Panc1 (cell line): ENCODE results near the gene EEF1AKMT3. TPM values are rescaled to one million over a fixed set of nuclear protein-coding genes. Genes with fewer than 3 reads are reported as not detected.

ENCODE experiments used
- ATAC-seq: fragments of 200-7000 bp; cut with Tn5 transposase; 2 replicates; pipeline ENCODE4 v1.9.1; 2020; ENCODE audit warnings: mild to moderate bottlenecking, moderate library complexity
- BruUV-seq: library from RNA; stranded (reverse); fragments of 400-500 nt; replicated peaks from 2 replicates; lab custom pipeline; 2021; lab: Mats Ljungman, UMichigan
- CTCF ChIA-PET: fragments of 300-600 bp; sonication (Branson Sonifier 250); formaldehyde crosslinking; loops from one replicate; lab custom pipeline; 2022; ENCODE audit warnings: antibody characterized with exemption; lab: Charles Lee
- POLR2A ChIA-PET: fragments of 300-600 bp; sonication (Branson Sonifier 250); formaldehyde crosslinking; loops from one replicate; lab custom pipeline; 2022; ENCODE audit warnings: antibody characterized with exemption; lab: Charles Lee
- DNase-seq: peaks from one replicate; pipeline ENCODE4 v3.0.0-alpha.2; 2010; ENCODE audit warnings: low read depth, low spot score
- H3K27ac ChIP-seq: 2 replicates; pipeline ENCODE4 v1.5.1; 2011; ENCODE audit warnings: mild to moderate bottlenecking, low read length, inconsistent platforms
- H3K27me3 ChIP-seq: fragments of 200-500 bp; sonication (Bioruptor generic); 2 replicates; pipeline ENCODE4 v1.6.0; 2014; ENCODE audit warnings: low read length, inconsistent platforms; ENCODE audit not compliant: control insufficient read depth, insufficient read depth
- H3K36me3 ChIP-seq: fragments of 200-500 bp; sonication (Bioruptor generic); 2 replicates; pipeline ENCODE4 v1.5.1; 2014; ENCODE audit warnings: inconsistent platforms, mild to moderate bottlenecking, low read length, moderate library complexity; ENCODE audit not compliant: control insufficient read depth, insufficient read depth
- H3K4me1 ChIP-seq: 2 replicates; pipeline ENCODE4 v1.5.1; 2011; ENCODE audit warnings: inconsistent platforms, mild to moderate bottlenecking, low read length, moderate library complexity; ENCODE audit not compliant: control insufficient read depth, insufficient read depth
- H3K4me3 ChIP-seq, 2 experiments: 2 replicates each; pipeline ENCODE4 v1.5.1; 2011 to 2012; ENCODE audit warnings: low read depth in 2 of 2, low read length in 2 of 2, mild to moderate bottlenecking in 2 of 2, inconsistent platforms in 1 of 2, moderate library complexity in 1 of 2
- H3K9me3 ChIP-seq: fragments of 200-500 bp; sonication (Bioruptor generic); 2 replicates; pipeline ENCODE4 v1.5.1; 2014; ENCODE audit warnings: low read depth, mild to moderate bottlenecking, inconsistent platforms, low read length, moderate library complexity; ENCODE audit not compliant: control insufficient read depth, insufficient read depth
- POLR2AphosphoS5 ChIP-seq: IDR thresholded peaks from 2 replicates; pipeline ENCODE4 v1.6.1; 2012; ENCODE audit warnings: mild to moderate bottlenecking, low read depth, low read length, moderate library complexity
- SIN3A ChIP-seq: IDR thresholded peaks from 2 replicates; pipeline ENCODE4 v1.6.1; 2012; ENCODE audit warnings: low read depth, mild to moderate bottlenecking, low read length, moderate library complexity, borderline replicate concordance; ENCODE audit not compliant: insufficient read depth
- TCF7L2 ChIP-seq: IDR thresholded peaks from 2 replicates; pipeline ENCODE4 v1.6.1; 2011; ENCODE audit warnings: mild to moderate bottlenecking, low read depth, low read length, inconsistent platforms
- in situ Hi-C: cut with HindIII; loops from 2 replicates; pipeline ENCODE4 v1.10.0; 2016; ENCODE audit warnings: low sequenced_read_pairs, low pct_unique_long_range_greater_than_20kb
- intact Hi-C: fragments of 100-400 bp; cut with micrococcal nuclease; formaldehyde crosslinking; loops from one replicate; pipeline ENCODE4 v1.10.0; 2022; ENCODE audit not compliant: unreplicated experiment
- total RNA-seq: library from RNA; stranded (reverse); gene quantifications from one replicate; pipeline ENCODE4 v1.2.1, GENCODE V29; 2021; ENCODE audit not compliant: unreplicated experiment
- TF ChIP-seq, protein P1 (sequence below): fragments of 450-650 bp; IDR thresholded peaks from 2 replicates; pipeline ENCODE4 v1.5.1; 2017; ENCODE audit warnings: mild to moderate bottlenecking
- TF ChIP-seq, protein P2 (sequence below), 2 experiments: IDR thresholded peaks; 2 replicates each; pipeline ENCODE4 v1.6.1; 2011 to 2012; ENCODE audit warnings: low read depth in 2 of 2, control low read depth in 1 of 2, low read length in 1 of 2, mild to moderate bottlenecking in 1 of 2, moderate library complexity in 1 of 2; ENCODE audit not compliant: insufficient read depth in 1 of 2

Gene EEF1AKMT3
- total RNA-seq, 1 experiment from 2014 or later, result 7.4 TPM

DNA sequence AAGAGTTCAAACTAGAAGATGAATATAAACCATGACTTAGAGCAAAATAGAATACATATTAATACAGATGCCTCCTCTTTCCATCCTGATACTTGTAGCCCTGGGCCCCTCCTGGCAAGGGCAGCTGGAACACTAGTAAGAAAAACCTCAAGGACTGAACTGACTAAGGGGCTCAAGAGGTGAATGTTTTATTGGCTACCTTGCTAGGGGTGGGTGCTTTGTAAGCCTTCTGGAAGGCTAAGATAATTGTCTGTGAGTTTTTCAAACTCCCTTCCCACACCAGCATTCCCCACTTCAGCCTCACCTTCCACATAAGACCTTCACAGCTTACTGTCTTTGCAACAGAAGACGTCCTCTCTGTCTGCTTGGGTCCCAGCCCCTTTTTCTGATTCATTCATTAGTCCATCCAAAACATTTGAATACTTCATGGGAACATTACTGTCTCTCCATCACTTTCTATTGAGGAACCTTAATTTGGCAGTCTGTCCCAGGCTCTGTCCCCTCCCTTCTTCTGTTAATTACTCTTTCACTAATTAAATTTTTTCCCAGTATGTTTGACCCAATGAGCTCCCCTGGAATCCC, 18.6 kb upstream of the EEF1AKMT3 start:
- CTCF ChIA-PET, result no interaction called here
- H3K27me3 ChIP-seq, result peaks cover 9% of the 10 kb centered on the region
- TF ChIP-seq POLR2AphosphoS5 (no peak), SIN3A (no peak), TCF7L2 (no peak)
- TF ChIP-seq, protein P1, sequence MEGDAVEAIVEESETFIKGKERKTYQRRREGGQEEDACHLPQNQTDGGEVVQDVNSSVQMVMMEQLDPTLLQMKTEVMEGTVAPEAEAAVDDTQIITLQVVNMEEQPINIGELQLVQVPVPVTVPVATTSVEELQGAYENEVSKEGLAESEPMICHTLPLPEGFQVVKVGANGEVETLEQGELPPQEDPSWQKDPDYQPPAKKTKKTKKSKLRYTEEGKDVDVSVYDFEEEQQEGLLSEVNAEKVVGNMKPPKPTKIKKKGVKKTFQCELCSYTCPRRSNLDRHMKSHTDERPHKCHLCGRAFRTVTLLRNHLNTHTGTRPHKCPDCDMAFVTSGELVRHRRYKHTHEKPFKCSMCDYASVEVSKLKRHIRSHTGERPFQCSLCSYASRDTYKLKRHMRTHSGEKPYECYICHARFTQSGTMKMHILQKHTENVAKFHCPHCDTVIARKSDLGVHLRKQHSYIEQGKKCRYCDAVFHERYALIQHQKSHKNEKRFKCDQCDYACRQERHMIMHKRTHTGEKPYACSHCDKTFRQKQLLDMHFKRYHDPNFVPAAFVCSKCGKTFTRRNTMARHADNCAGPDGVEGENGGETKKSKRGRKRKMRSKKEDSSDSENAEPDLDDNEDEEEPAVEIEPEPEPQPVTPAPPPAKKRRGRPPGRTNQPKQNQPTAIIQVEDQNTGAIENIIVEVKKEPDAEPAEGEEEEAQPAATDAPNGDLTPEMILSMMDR, result no peak
- TF ChIP-seq, protein P2, sequence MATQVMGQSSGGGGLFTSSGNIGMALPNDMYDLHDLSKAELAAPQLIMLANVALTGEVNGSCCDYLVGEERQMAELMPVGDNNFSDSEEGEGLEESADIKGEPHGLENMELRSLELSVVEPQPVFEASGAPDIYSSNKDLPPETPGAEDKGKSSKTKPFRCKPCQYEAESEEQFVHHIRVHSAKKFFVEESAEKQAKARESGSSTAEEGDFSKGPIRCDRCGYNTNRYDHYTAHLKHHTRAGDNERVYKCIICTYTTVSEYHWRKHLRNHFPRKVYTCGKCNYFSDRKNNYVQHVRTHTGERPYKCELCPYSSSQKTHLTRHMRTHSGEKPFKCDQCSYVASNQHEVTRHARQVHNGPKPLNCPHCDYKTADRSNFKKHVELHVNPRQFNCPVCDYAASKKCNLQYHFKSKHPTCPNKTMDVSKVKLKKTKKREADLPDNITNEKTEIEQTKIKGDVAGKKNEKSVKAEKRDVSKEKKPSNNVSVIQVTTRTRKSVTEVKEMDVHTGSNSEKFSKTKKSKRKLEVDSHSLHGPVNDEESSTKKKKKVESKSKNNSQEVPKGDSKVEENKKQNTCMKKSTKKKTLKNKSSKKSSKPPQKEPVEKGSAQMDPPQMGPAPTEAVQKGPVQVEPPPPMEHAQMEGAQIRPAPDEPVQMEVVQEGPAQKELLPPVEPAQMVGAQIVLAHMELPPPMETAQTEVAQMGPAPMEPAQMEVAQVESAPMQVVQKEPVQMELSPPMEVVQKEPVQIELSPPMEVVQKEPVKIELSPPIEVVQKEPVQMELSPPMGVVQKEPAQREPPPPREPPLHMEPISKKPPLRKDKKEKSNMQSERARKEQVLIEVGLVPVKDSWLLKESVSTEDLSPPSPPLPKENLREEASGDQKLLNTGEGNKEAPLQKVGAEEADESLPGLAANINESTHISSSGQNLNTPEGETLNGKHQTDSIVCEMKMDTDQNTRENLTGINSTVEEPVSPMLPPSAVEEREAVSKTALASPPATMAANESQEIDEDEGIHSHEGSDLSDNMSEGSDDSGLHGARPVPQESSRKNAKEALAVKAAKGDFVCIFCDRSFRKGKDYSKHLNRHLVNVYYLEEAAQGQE (IDR thresholded peaks at IDR 0.05; ENCODE audit: insufficient read depth in 1 of 2, low read depth in 2 of 2, low read length in 1 of 2), result no peak
- no peak for ATAC-seq
- POLR2A ChIA-PET, result no interaction called here
- 0 out of 4 replicates have a peak overlapping the region, but pooled peaks of 1 of the 2 experiments have one; percentile 55 for H3K4me3 ChIP-seq
- no peaks in the 10 kb centered on the region for H3K9me3 ChIP-seq
- H3K27ac ChIP-seq, result no peak overlapping the region
- intact Hi-C loops (no loop called here), in situ Hi-C loops (no loop called here)
- no TSS peak for BruUV-seq
- H3K4me1 ChIP-seq, result peaks cover 14% of the 10 kb centered on the region
- DNase-seq, result no peak
- H3K36me3 ChIP-seq, result peaks cover 11% of the 10 kb centered on the region

DNA sequence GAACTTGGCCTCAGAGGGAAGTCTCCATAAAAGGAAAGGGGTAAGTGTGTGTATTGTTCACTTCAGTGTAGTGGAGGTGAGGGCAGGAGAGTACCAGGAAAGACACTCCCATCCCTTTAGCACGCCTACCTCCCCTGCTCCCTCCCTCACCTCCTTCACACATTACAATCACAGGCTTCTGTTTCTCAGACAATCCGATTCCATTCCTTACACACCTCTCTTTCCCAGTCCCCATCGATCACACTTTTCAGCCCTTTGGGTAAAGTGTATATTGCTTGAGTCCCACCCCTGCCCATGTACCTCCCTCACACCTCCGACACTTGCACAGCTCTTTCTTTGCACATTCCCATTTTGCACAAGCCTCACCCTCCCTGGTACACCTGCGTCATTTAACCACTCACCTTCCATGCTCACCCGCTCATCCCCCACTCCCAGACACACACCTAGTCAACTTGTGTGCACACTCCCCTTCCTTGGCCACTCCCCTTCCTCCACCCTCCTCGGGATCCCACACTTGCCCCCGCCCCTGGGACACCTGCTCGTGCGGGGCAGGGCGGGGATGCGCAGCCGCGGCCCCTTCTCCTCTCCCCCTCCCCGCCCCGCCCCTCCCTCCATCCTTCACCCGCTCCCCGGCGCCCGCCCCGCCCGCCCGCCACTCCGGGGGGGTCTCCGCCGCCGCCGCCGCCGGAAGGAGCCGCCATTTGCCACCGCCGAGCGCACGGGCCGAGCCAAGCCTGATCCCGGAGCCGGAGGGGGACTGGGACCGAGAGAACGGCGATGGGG, 17.8 kb upstream of the EEF1AKMT3 start, which contains the start of gene MARCHF9:
TSS of gene MARCHF9 (plus strand) at position 693 of the 783 bp plus-strand sequence. CDS start 426 bp downstream, outside the sequence.
- in situ Hi-C loops, result no loop called here
- H3K4me1 ChIP-seq, result peaks cover 14% of the 10 kb centered on the region
- H3K27ac ChIP-seq, result no peak within 1 kb of the TSS
- ATAC-seq (peak; percentile 28), DNase-seq (no peak)
- ChIA-PET CTCF (no interaction called here), POLR2A (no interaction called here)
- intact Hi-C loops, result no loop called here
- peaks cover 9% of the 10 kb centered on the region for H3K27me3 ChIP-seq
- BruUV-seq, result no TSS peak
- H3K4me3 ChIP-seq, result peak within 1 kb of the TSS; percentile 45 to 55
- TF ChIP-seq SIN3A, result no peak
- TF ChIP-seq, protein P2 (IDR thresholded peaks at IDR 0.05; ENCODE audit: insufficient read depth in 1 of 2, low read depth in 2 of 2, low read length in 1 of 2), result no peak
- no peak for TF ChIP-seq TCF7L2
- TF ChIP-seq, protein P1, result no peak
- no peak for TF ChIP-seq POLR2AphosphoS5
- H3K36me3 ChIP-seq, result peaks cover 11% of the 10 kb centered on the region
- H3K9me3 ChIP-seq, result no peaks in the 10 kb centered on the region
